ENCODE measurements around the gene FRMD4B.

GRCh38 chr3:69236812-69237707, 148.8 kb downstream of the FRMD4B start:
- TF ChIP-seq, protein P1, sequence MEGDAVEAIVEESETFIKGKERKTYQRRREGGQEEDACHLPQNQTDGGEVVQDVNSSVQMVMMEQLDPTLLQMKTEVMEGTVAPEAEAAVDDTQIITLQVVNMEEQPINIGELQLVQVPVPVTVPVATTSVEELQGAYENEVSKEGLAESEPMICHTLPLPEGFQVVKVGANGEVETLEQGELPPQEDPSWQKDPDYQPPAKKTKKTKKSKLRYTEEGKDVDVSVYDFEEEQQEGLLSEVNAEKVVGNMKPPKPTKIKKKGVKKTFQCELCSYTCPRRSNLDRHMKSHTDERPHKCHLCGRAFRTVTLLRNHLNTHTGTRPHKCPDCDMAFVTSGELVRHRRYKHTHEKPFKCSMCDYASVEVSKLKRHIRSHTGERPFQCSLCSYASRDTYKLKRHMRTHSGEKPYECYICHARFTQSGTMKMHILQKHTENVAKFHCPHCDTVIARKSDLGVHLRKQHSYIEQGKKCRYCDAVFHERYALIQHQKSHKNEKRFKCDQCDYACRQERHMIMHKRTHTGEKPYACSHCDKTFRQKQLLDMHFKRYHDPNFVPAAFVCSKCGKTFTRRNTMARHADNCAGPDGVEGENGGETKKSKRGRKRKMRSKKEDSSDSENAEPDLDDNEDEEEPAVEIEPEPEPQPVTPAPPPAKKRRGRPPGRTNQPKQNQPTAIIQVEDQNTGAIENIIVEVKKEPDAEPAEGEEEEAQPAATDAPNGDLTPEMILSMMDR (conservative IDR thresholded peaks at IDR 0.05 in 1 of 2, IDR thresholded peaks at IDR 0.05 in 1 of 2; ENCODE audit: extremely low read depth in 1 of 2, insufficient read depth in 1 of 2, low read depth in 1 of 2, low read length in 2 of 2) = no peak
- no peak for TF ChIP-seq EZH2 (IDR thresholded peaks at IDR 0.05; ENCODE audit: borderline replicate concordance, low read length)
